Lower leg skin (tissue), 4 donors: Measurements from ENCODE around the gene MAP4K2. TPM values are rescaled to one million over a fixed set of nuclear protein-coding genes. Genes with fewer than 3 reads are reported as not detected.
A peak's percentile ranks its signal among the peaks of the same experiment; 100 is the strongest.

Experiments used
- DNase-seq, 2 donors: peaks; one replicate each; pipeline ENCODE4 v3.0.0-alpha.2; 2019; ENCODE audit warnings: low spot score in 2 of 2
- H3K4me3 ChIP-seq: fragments of 200-600 bp; sonication (generic); 2 replicates; pipeline ENCODE4 v1.5.1; 2017; ENCODE audit warnings: mild to moderate bottlenecking, low read depth; ENCODE audit not compliant: poor library complexity, severe bottlenecking
- POLR2A ChIP-seq, 2 donors: fragments of 450-650 bp; IDR thresholded peaks; one replicate each; pipeline ENCODE4 v1.6.1; 2016 to 2017; ENCODE audit warnings: antibody characterized with exemption in 2 of 2, mild to moderate bottlenecking in 1 of 2, moderate library complexity in 1 of 2
- WGBS, 2 donors: methylation state at CpG; one replicate each; pipeline ENCODE4 v1.1.5; 2018; 5-methylcytosine and 5-hydroxymethylcytosine counted together
- intact Hi-C: fragments of 100-400 bp; cut with DNase I; formaldehyde crosslinking; loops from one replicate; pipeline ENCODE4 v1.15.0; 2023; ENCODE audit warnings: low total_unique reads
- total RNA-seq, 4 donors: library from RNA; depleted of rRNA; stranded (reverse); fragments of >200 nt; gene quantifications; one replicate each; pipeline ENCODE4 v1.1.0, GENCODE V29; 2016
- TF ChIP-seq, protein P1 (sequence below), 3 donors: fragments of 450-650 bp; IDR thresholded peaks; one replicate each; pipeline ENCODE4 v1.5.1; 2016; ENCODE audit warnings: antibody characterized with exemption in 3 of 3, mild to moderate bottlenecking in 3 of 3, moderate library complexity in 2 of 3

MAP4K2 gene
- total RNA-seq: 10 to 100 TPM in 3 of 4 donors, 1 to 10 TPM in 1; 9.3 to 29.8 (median 19.5) TPM

DNA sequence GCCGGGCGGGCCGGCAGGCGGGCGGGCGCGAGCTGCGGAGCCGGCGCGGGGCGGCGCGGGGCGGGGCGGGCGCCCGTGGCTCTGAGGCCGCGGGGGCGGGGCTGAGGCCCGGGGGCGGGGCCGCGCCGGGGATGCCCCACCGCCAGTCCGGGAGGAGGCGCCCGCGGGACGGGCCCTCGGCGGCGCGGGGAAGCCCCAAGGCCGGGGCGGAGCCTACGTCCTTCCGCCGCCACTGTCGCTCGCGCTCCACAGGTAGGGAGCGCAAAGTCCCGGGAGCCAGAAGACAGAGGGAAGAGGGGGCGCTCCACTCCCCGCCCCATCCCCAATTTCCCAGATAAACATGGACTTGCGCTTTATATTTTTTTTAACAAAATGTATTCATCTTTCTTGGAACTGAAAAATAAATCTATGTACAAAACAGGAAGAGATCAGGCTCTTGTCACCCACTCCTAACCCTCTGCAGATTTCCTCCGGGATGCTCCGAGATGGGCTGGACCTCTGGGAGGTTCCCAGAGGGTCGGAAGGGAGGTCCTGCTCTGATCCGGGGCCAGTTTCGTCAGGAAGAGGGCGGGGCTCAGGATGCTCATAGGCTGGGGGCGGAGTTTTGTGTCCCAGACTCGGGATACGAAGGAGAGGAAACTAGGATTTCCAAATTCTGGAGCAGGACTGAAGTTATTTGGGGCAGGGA is at the start of gene MAP4K2:
TSS of gene MAP4K2 (minus strand) at position 57 of the 688 bp plus-strand sequence. CDS start 65 bp downstream, outside the sequence.
- intact Hi-C loops: no loop called here
- TF ChIP-seq POLR2A (IDR thresholded peaks at IDR 0.05): no peak
- TF ChIP-seq, protein P1, sequence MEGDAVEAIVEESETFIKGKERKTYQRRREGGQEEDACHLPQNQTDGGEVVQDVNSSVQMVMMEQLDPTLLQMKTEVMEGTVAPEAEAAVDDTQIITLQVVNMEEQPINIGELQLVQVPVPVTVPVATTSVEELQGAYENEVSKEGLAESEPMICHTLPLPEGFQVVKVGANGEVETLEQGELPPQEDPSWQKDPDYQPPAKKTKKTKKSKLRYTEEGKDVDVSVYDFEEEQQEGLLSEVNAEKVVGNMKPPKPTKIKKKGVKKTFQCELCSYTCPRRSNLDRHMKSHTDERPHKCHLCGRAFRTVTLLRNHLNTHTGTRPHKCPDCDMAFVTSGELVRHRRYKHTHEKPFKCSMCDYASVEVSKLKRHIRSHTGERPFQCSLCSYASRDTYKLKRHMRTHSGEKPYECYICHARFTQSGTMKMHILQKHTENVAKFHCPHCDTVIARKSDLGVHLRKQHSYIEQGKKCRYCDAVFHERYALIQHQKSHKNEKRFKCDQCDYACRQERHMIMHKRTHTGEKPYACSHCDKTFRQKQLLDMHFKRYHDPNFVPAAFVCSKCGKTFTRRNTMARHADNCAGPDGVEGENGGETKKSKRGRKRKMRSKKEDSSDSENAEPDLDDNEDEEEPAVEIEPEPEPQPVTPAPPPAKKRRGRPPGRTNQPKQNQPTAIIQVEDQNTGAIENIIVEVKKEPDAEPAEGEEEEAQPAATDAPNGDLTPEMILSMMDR (IDR thresholded peaks at IDR 0.05): no peak
- peak; percentile 87 to 98 for DNase-seq
- peak within 1 kb of the TSS; percentile 40 for H3K4me3 ChIP-seq
- WGBS, 2 donors: 0% methylated on average over 14 to 22 of the region's 58 CpGs

DNA sequence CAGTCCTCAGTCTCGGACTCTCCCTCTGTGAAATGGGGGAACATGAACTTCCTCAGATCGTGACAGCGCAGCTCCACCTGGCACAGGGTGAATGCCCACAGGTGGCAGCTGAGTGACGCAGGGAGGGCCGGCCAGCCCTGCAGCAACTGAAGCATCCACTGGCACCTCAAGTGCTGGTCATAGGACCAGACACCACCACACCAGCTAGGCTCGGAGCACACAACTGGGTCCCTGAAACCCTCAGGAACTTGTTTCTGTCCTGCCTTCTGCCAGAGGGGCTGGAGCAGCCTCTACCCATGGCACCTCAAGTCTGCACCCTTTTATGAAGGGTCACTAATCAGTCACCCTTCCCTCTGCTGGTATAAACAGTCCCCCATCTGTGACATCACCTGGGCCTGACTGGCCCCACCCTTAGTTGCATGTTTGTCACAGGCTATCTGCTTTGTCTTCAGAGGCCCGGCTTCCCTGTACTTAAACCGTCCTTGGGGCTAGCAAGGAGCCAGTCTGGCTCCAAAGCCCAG is 48.9 kb upstream of the MAP4K2 start:
- DNase-seq: no peak
- intact Hi-C loops: no loop called here
- no peak overlapping the region for H3K4me3 ChIP-seq
- TF ChIP-seq, protein P1 (IDR thresholded peaks at IDR 0.05): no peak
- no peak for TF ChIP-seq POLR2A (IDR thresholded peaks at IDR 0.05)
- WGBS, 2 donors: 76 to 86% methylated on average over 8 of the region's 8 CpGs

DNA sequence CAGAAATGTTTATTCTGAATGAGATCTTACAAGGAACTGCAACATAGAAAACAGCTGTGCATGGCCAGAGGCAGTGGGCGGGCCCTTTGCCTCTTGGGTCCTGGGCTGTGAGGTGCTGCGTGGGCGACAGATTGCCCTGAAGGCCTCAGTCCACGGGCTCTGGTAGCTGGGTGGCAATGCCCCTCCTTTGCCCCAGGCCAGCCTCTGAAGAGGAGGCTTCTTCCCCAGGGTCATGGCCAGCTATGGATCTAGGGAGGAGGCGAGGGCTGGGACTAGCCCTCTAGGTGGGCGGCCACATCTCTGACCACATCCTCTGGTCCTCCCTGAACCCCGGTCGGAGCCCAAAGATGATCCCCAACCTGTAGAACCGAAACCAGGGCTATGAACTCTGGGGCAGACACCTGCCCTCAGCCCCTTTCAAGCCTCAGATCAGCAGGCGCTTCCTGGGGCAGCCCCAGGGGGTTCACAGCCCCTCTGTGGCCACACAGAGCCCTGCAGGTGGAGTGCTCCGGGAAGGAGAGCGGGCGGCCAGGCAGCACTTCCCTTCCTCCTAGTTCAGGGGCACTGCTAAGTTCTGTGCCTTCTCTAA is 48.1 kb upstream of the MAP4K2 start:
- intact Hi-C loops: no loop called here
- H3K4me3 ChIP-seq: no peak overlapping the region
- TF ChIP-seq, protein P1 (IDR thresholded peaks at IDR 0.05): no peak
- no peak for TF ChIP-seq POLR2A (IDR thresholded peaks at IDR 0.05)
- 47 to 55% methylated on average over 13 of the region's 13 CpGs for WGBS, 2 donors
- no peak for DNase-seq

DNA sequence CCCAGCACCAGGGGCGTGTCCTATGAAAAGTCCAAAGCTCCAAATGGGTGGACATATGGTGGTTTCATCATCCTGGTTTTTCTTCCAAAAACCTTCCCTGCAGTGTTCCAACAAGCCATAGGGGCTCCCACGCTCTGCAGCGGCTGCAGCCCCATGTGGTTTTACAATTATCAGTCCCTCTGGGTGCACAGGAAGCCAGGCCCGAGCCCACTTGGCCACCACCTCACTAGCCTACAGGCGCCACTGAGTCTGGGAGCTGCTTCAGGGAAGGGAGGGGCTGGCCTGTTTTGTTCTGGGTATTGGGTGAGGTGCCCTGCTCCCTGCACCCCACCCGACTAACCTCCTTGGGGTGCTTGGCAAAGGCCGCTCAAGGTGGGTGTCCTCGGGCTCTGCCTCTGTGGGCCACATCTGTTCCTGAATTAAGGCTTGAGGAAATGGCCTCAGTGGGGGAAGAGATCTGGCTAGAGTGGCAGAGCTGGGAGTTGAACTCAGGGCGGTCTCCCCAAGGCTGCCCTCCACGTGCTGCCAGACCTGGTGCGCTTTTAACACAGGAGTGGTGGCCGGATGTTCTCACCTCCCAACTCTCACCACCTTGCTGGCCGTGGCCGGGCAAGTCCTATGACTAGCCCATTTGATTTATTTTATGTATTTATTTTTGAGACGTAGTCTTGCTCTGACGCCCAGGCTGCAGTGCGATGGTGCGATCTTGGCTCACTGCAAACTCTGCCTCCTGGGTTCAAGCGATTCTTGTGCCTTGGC is 46.8 kb upstream of the MAP4K2 start:
- TF ChIP-seq, protein P1 (IDR thresholded peaks at IDR 0.05): no peak
- no peak for TF ChIP-seq POLR2A (IDR thresholded peaks at IDR 0.05)
- WGBS, 2 donors: 66 to 69% methylated on average over 19 of the region's 19 CpGs
- DNase-seq: no peak
- intact Hi-C loops: loop anchor here (5.0 kb wide), 2 partner anchors 43 to 263 kb away; partner anchors contain the start of gene TM7SF2
- no peak overlapping the region for H3K4me3 ChIP-seq

DNA sequence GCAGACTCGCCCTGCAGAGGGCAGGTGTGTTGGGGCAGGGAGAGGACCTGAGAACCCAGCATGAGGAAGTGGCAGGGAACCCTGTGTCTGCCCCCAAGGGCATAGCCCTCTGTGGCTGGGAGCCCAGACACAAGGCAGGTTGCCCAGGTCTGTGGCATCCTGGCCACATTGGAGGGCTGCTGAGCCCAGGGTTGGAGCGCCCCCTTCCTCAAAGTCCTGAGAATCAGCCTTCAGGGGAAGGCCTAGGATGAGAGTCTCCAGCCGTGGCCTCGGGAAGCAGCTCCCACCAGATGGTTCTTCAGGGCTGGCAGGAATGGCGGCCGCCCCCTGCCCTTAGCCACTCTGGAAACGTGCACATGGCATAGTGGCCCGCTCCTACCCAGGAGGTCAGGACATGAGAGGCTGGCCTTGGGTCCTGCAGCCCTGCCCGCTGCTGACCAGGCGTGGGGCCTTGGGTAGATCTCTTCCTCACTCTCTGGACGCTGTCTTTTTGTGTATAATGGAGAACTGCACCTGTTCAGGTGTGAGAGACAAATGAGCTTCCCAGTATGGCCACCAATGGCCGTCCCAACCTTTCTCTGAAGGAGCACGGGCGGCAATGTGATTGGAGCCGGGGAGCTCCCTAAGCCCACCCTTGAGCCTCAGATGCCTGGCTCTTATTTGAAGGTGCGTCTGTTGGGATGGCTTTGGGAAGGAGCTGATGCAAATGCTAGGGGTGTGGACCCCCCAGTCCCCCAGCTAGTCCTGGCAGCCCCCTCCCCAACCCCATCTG is 46.0 kb upstream of the MAP4K2 start:
- WGBS, 2 donors: 84% methylated on average over 15 to 16 of the region's 16 CpGs
- H3K4me3 ChIP-seq: no peak overlapping the region
- no peak for DNase-seq
- intact Hi-C loops: loop anchor here (5.0 kb wide), 2 partner anchors 43 to 263 kb away; partner anchors contain the start of gene TM7SF2
- TF ChIP-seq, protein P1 (IDR thresholded peaks at IDR 0.05): no peak
- no peak for TF ChIP-seq POLR2A (IDR thresholded peaks at IDR 0.05)
